IgD-negative memory B cell (primary cell): Measurements from ENCODE around the gene WFDC6. TPM values are rescaled to one million over a fixed set of nuclear protein-coding genes. Genes with fewer than 3 reads are reported as not detected.
"Not testable (repeated sequence)": the region's sequence is repeated elsewhere in the genome, so short reads cannot be mapped to it uniquely, and the experiment has no call there.

Experiments used
- H3K27ac Mint-ChIP-seq, 3 donors: one replicate each; pipeline ENCODE4 v1.8.0; 2020 to 2022; ENCODE audit warnings: mild to moderate bottlenecking in 3 of 3, mixed read lengths in 3 of 3, moderate library complexity in 1 of 3
- H3K27me3 Mint-ChIP-seq: one replicate; pipeline ENCODE4 v1.8.0; 2021; ENCODE audit warnings: mixed read lengths
- H3K36me3 Mint-ChIP-seq: one replicate; pipeline ENCODE4 v1.8.0; 2020; ENCODE audit warnings: mild to moderate bottlenecking, mixed read lengths
- H3K4me1 Mint-ChIP-seq, 3 donors: one replicate each; pipeline ENCODE4 v1.8.0; 2020 to 2022; ENCODE audit warnings: mixed read lengths in 3 of 3, mild to moderate bottlenecking in 1 of 3
- H3K4me3 Mint-ChIP-seq, 4 donors: one replicate each; pipeline ENCODE4 v1.8.0; 2020 to 2022; ENCODE audit warnings: mild to moderate bottlenecking in 4 of 4, mixed read lengths in 4 of 4, moderate library complexity in 3 of 4
- H3K9me3 Mint-ChIP-seq, 3 donors: one replicate each; pipeline ENCODE4 v1.8.0; 2020 to 2021; ENCODE audit warnings: mixed read lengths in 3 of 3, mild to moderate bottlenecking in 1 of 3
- polyA plus RNA-seq: library from polyadenylated mRNA; unstranded; fragments of 300-500 nt; fragmentation: Illumina TruSeq; gene quantifications from one replicate; pipeline ENCODE4 v1.2.3, GENCODE V29; 2021

WFDC6 gene
- not detected for polyA plus RNA-seq

- no peaks in the 10 kb centered on the region for H3K36me3 Mint-ChIP-seq
- no peak within 1 kb of the TSS for H3K27ac Mint-ChIP-seq
- peaks cover 0 to 2% (median 0%) of the 10 kb centered on the region in 3 donors for H3K9me3 Mint-ChIP-seq
- H3K4me3 Mint-ChIP-seq, result no peak within 1 kb of the TSS
- peaks cover 31% of the 10 kb centered on the region for H3K27me3 Mint-ChIP-seq
- no peaks in the 10 kb centered on the region for H3K4me1 Mint-ChIP-seq
Measured at GRCh38 chr20:45539382-45539781, at the start of gene WFDC6. Gene WFDC6, minus strand, starts transcription at chr20:45539482. Its CDS starts 75 bp downstream, at chr20:45539407.

DNA sequence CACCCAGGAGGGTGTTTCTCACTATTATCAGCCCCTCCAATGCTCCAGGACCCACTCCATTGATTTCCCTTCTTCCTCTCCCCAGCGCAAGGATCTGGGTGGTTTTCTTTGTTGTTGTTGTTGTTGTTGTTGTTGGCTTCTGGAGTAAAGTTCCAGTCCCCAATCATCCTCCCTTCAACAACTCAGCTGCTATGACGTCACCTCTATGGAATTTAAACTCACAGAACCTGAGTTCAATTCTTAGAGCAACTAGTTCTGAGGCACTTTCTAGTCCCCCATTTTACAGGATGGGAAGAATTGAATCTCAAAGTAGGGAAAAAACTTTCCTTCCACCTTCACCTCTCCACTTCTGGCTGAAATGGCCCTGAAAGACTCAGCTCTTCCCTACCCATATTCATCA lies 49.5 kb upstream of the WFDC6 start:
- Mint-ChIP-seq H3K27ac (no peak overlapping the region), H3K4me1 (peaks cover 0 to 1% (median 1%) of the 10 kb centered on the region in 3 donors), H3K36me3 (no peaks in the 10 kb centered on the region), H3K4me3 (no peak overlapping the region), H3K9me3 (no peaks in the 10 kb centered on the region), H3K27me3 (peaks cover 3% of the 10 kb centered on the region)

- not testable (repeated sequence) for H3K9me3 Mint-ChIP-seq, H3K4me1 Mint-ChIP-seq, H3K4me3 Mint-ChIP-seq, H3K36me3 Mint-ChIP-seq, H3K27me3 Mint-ChIP-seq, H3K27ac Mint-ChIP-seq
Measured at GRCh38 chr20:45585986-45586385, 46.7 kb upstream of the WFDC6 start.

GRCh38 chr20:45584294-45584693 lies 45.0 kb upstream of the WFDC6 start:
- not testable (repeated sequence) for H3K4me3 Mint-ChIP-seq, H3K27me3 Mint-ChIP-seq, H3K9me3 Mint-ChIP-seq, H3K4me1 Mint-ChIP-seq, H3K27ac Mint-ChIP-seq, H3K36me3 Mint-ChIP-seq

GRCh38 chr20:45583502-45583901 lies 44.2 kb upstream of the WFDC6 start:
- Mint-ChIP-seq H3K27me3 (peaks cover 1% of the 10 kb centered on the region), H3K4me1 (no peaks in the 10 kb centered on the region), H3K36me3 (no peaks in the 10 kb centered on the region), H3K4me3 (no peak overlapping the region), H3K9me3 (no peaks in the 10 kb centered on the region), H3K27ac (no peak overlapping the region)

GRCh38 chr20:45581702-45582101 lies 42.4 kb upstream of the WFDC6 start:
- Mint-ChIP-seq H3K4me1 (no peaks in the 10 kb centered on the region), H3K9me3 (no peaks in the 10 kb centered on the region), H3K27ac (no peak overlapping the region), H3K27me3 (peaks cover 3% of the 10 kb centered on the region), H3K36me3 (no peaks in the 10 kb centered on the region), H3K4me3 (no peak overlapping the region)

DNA sequence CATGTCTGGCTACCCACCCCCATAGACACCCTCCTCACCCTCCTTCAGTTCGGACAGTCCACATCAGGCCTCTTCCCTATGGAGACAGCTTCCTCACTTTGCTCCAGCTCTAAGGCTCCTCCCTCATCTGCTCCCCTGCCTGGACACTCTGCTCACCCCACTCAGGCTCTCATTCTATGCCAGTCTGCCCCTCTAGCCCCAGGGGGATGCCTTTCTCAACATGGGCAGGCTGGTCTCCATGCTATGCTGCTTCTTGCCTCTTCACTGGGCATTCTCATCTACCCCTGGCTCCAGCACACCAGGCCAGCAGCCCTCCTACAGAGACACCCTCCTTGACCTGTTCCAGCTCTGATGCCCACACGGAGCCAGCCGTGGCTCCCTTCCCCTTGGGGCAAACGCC lies 39.9 kb upstream of the WFDC6 start, which contains the start of gene WFDC8:
Gene WFDC8, minus strand, starts transcription at position 101 of the 400 bp plus-strand sequence. Its CDS starts 37 bp downstream, at position 64.
- H3K4me1 Mint-ChIP-seq, result no peaks in the 10 kb centered on the region
- H3K4me3 Mint-ChIP-seq, result no peak within 1 kb of the TSS
- peaks cover 3% of the 10 kb centered on the region for H3K27me3 Mint-ChIP-seq
- H3K27ac Mint-ChIP-seq, result no peak within 1 kb of the TSS
- H3K9me3 Mint-ChIP-seq, result no peaks in the 10 kb centered on the region
- H3K36me3 Mint-ChIP-seq, result no peaks in the 10 kb centered on the region

DNA sequence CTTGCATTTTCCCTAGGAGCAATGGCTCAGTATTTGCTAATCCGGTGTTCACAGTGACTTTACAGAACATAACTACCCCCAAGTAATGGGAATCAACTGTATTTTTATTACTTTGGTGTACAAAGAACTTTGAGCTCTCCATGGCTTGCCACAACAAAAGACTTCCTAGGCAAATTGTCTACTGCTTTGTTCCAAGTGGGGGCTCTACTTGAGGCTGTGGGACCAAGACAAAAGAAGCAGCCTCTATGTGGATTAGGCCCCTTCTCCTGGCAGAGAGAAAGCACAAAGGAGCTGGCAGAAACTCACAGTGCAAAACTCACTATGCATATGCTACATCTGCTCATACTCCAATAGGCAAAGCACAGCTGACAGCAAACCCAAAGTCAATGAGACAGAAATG lies 38.9 kb upstream of the WFDC6 start:
- Mint-ChIP-seq H3K4me3 (no peak overlapping the region), H3K36me3 (no peaks in the 10 kb centered on the region), H3K9me3 (no peaks in the 10 kb centered on the region), H3K4me1 (no peaks in the 10 kb centered on the region), H3K27ac (no peak overlapping the region), H3K27me3 (peaks cover 6% of the 10 kb centered on the region)

GRCh38 chr20:45576995-45577394 lies 37.7 kb upstream of the WFDC6 start:
- H3K36me3 Mint-ChIP-seq, result no peaks in the 10 kb centered on the region
- no peaks in the 10 kb centered on the region for H3K9me3 Mint-ChIP-seq
- no peak overlapping the region for H3K4me3 Mint-ChIP-seq
- H3K27ac Mint-ChIP-seq, result no peak overlapping the region
- peaks cover 6% of the 10 kb centered on the region for H3K27me3 Mint-ChIP-seq
- H3K4me1 Mint-ChIP-seq, result no peaks in the 10 kb centered on the region

- Mint-ChIP-seq H3K4me3 (no peak overlapping the region), H3K27me3 (peaks cover 8% of the 10 kb centered on the region), H3K36me3 (no peaks in the 10 kb centered on the region), H3K9me3 (no peaks in the 10 kb centered on the region), H3K27ac (no peak overlapping the region), H3K4me1 (no peaks in the 10 kb centered on the region)
Measured at GRCh38 chr20:45575931-45576330, 36.6 kb upstream of the WFDC6 start.

DNA sequence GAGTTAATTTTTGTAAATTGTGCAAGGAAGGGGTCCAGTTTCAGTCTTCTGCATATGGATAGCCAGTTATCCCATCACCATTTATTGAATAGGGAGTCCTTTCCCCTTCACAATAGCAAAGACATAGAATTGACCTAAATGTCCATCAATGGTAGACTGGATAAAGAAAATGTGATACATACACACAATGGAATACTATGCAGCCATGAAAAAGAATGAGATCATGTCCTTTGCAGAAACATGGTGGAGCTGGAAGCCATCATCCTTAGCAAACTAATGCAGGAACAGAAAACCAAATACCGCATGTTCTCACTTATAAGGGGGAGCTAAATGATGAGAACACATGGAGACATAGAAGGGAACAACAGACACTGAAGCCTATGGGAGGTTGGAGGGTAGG lies 30.4 kb upstream of the WFDC6 start:
- not testable (repeated sequence) for H3K4me3 Mint-ChIP-seq, H3K4me1 Mint-ChIP-seq, H3K9me3 Mint-ChIP-seq, H3K27me3 Mint-ChIP-seq, H3K36me3 Mint-ChIP-seq, H3K27ac Mint-ChIP-seq

DNA sequence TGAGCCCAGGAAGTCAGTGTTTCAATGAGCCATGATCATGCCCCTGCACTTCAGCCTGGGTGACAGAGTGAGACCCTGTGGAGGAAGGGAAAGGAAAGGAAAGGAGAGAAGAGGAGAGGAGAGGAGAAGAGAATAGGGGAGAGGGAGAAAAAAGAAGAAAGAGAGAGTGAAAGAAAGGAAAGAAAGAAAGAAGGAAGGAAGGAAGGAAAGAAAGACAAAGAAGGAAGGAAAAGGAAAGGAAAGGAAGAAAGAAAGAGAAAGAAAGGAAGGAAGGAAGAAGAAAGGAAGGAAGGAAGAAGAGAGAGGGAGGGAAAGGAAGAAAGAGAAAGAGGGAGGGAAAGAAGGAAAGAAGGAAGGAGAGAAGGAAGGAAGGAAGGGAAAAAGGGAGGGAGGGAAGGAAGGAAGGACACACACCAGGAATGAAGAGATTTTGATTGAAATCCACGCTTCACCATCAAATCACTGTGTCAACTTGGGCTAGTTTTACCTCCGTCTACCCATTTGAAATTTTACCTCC lies 25.5 kb upstream of the WFDC6 start:
- Mint-ChIP-seq H3K36me3 (peaks cover 1% of the 10 kb centered on the region), H3K27ac (no peak overlapping the region), H3K4me1 (no peaks in the 10 kb centered on the region), H3K27me3 (peaks cover 6% of the 10 kb centered on the region), H3K4me3 (no peak overlapping the region), H3K9me3 (peaks cover 0 to 4% (median 2%) of the 10 kb centered on the region in 3 donors)

- no peaks in the 10 kb centered on the region for H3K4me1 Mint-ChIP-seq
- peaks cover 21% of the 10 kb centered on the region for H3K27me3 Mint-ChIP-seq
- H3K4me3 Mint-ChIP-seq, result no peak overlapping the region
- peaks cover 3 to 7% (median 3%) of the 10 kb centered on the region in 3 donors for H3K9me3 Mint-ChIP-seq
- no peaks in the 10 kb centered on the region for H3K36me3 Mint-ChIP-seq
- no peak overlapping the region for H3K27ac Mint-ChIP-seq
Measured at GRCh38 chr20:45555198-45555597, 15.9 kb upstream of the WFDC6 start.

DNA sequence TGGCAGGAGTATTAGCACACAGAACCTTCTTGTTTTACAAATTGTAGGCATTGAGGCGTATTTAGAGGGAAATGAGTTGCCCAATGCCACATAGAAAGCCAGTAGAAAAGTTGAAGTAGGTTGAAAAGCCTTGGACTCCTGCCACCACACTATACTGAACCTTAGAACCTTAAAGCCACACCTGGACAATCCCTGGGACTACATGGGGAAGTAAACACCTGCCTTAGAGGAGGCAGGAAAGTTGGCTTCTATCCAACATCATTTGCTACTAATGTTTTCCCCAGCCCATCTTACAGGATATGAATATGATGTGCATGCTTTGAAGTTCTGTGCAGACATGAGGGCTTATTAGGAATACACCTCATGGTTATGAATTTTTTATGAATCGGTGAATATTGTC lies 13.2 kb upstream of the WFDC6 start:
- peaks cover 18% of the 10 kb centered on the region for H3K27me3 Mint-ChIP-seq
- no peaks in the 10 kb centered on the region for H3K4me1 Mint-ChIP-seq
- H3K4me3 Mint-ChIP-seq, result no peak overlapping the region
- H3K9me3 Mint-ChIP-seq, result peaks cover 3 to 7% (median 5%) of the 10 kb centered on the region in 3 donors
- H3K27ac Mint-ChIP-seq, result no peak overlapping the region
- H3K36me3 Mint-ChIP-seq, result no peaks in the 10 kb centered on the region

DNA sequence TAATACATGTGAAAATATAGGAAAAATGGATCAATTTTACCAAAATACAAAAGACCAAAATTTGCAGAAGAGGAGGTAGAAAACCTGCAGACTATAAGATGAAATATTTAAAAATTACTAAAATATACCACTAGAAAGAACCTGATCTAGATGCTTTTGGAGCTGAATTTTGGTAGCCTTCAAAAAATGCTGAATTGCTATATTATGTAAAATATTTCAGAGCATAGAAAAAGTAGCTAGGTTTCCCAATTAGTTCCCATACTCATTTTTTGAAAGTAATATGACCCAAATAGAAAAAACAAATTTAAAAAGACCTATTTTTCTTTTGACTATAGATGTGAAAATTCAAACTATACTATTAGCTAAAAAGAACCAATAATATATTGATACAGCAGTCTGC lies 11.5 kb upstream of the WFDC6 start:
- Mint-ChIP-seq H3K27ac (no peak overlapping the region), H3K27me3 (peaks cover 24% of the 10 kb centered on the region), H3K9me3 (peaks cover 3 to 7% (median 5%) of the 10 kb centered on the region in 3 donors), H3K4me1 (no peaks in the 10 kb centered on the region), H3K36me3 (no peaks in the 10 kb centered on the region), H3K4me3 (no peak overlapping the region)

- Mint-ChIP-seq H3K4me3 (no peak overlapping the region), H3K4me1 (no peaks in the 10 kb centered on the region), H3K9me3 (peaks cover 3 to 7% (median 5%) of the 10 kb centered on the region in 3 donors), H3K36me3 (no peaks in the 10 kb centered on the region), H3K27me3 (peaks cover 33% of the 10 kb centered on the region), H3K27ac (no peak overlapping the region)
Measured at GRCh38 chr20:45548410-45548809, 9.1 kb upstream of the WFDC6 start.
